CD4-positive, alpha-beta T cell treated with Interleukin-6 at 100 ng/mL for 8 hours (primary cell): Measurements from ENCODE around the gene GOLGA3.
"Not testable (repeated sequence)": the region's sequence is repeated elsewhere in the genome, so short reads cannot be mapped to it uniquely, and the experiment has no call there.

Source experiments
- DNase-seq: peaks from one replicate; pipeline ENCODE4 v3.0.0-alpha.2; 2020; ENCODE audit warnings: mixed read lengths, low spot score

Gene GOLGA3

GRCh38 chr12:132777614-132778013, 51.1 kb downstream of the GOLGA3 start:
- no peak for DNase-seq

GRCh38 chr12:132776816-132777568, 51.7 kb downstream of the GOLGA3 start:
- DNase-seq = no peak

GRCh38 chr12:132776230-132776625, 52.4 kb downstream of the GOLGA3 start:
- not testable (repeated sequence) for DNase-seq

DNA sequence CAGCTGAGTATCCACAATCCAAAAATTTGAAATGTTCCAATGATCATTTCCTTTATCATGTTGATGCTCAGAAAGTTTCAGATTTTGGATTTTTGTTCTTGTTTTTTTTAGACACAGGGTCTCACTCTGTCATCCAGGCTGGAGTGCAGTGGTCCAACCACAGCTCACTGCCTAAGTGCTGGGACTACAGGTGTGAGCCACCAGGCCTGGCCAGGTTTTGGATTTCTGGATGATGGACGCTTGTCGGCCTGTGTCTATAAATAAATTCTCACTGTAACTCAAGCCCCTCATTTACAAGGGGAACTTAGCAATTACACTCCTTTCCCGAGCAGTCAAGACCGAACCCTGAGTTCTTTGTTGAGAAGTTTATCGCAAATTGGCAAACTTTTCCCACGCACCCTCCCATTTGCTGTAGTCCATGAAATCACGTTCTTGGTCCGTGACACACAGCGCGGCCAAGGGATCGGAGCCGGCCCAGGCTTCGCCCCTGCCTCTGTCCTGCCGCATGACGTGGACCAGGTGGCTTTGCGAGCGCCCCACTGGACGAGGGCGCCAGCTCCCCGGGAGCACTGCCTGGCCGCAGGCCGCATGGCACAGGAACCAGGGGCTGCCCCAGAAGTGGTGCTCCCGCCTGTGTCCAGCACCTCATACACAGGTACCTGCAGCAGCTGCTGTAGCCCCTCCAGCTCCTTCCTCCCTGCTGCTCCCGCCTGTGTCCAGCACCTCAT, 53.0 kb downstream of the GOLGA3 start:
- DNase-seq = no peak

- no peak for DNase-seq
These were observed 53.9 kb downstream of the GOLGA3 start for GRCh38 chr12:132774646-132775275.

GRCh38 chr12:132774159-132774558, 54.5 kb downstream of the GOLGA3 start:
- DNase-seq = no peak

DNA sequence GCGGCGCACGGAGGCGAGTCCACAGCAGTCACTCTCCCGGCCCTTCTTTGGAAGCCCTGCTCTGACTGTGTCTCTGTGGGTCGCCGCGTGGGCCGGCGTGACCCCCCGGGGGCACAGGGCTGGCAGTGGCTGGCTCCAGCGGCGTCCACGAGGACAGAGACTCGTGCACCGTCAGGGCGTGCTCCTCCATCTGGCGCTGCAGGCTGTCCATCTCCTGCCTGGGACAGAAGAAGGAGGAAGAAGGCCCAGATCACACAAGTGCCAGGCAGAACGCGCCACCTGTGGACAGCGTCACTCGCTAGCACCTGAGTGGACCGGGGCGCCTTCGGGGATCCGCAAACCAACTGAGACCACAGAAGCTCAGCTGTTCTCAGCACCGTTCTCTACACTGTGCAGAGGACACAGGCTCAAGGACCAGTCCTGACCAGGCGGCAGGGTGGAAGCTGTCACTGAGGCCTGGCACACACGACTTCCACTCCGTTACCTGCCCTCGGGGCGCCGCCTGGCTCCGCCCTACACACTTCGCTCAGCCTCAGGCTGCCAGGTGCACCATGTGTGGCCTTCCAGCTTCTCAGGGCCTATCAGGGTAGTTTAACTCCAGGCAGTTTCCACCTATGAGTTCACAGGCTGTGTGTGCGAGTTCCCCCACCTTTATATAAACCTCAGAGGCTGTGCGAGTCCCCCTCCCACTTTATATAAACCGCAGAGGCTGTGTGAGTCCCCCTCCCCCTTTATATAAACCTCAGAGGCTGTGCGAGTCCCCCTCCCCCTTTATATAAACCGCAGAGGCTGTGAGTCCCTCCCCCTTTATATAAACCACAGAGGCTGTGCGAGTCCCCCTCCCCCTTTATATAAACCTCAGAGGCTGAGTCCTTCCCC, 55.4 kb downstream of the GOLGA3 start:
- peak; percentile 57 for DNase-seq

DNA sequence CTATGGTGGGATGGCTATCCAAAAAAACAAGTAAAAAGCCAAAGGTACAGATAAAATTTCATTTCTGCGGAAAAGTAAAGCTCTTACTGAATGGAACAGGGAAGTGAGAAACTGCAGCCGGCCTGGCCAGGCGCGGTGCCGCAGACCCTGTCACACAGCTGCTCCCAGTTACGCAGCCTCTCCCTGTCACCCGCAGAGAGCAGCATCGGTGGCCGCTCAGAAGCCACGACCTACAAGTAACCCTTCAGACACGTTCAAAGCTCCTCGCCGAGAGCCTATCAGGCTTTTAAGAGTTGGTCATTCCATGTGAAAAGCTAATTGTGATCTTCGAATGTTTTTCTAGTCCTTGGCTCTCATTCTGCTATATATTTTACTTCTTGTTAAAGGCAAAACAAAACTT, 56.1 kb downstream of the GOLGA3 start:
- no peak for DNase-seq

- peak; percentile 71 for DNase-seq
These were observed 57.4 kb downstream of the GOLGA3 start for GRCh38 chr12:132771126-132771838.

DNA sequence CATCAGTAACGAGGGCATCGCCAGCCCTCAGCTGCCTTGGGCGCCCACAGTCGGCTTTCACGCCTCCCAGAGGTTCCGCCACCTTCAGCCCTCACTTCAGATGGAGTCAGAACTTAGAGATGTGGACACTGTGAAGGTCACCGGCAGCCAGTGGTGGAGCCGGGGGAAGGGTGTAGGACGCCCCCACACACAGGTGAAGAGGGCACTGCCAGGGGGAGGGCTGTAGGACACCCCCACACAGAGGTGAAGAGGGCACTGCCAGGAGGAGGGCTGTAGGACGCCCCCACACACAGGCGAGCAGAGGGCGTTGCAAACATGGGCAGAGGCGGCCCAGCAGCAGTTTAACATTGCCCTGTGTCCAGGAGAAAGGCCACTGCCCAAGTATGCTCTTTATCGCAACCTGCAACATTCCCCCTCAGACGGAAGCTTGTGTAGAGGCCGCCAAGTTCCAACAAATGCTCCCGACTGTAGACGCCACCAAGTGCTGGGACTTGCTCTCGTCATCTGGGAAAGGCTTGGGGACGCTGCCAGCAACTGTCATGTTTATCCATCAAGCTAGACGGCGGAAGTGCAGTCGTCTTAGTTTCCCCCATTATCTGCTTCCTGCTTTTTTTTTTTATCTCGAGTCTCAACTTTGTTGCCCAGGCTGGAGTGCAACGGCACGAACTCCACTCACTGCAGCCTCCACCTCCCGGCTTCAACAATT, 62.1 kb downstream of the GOLGA3 start:
- no peak for DNase-seq

DNA sequence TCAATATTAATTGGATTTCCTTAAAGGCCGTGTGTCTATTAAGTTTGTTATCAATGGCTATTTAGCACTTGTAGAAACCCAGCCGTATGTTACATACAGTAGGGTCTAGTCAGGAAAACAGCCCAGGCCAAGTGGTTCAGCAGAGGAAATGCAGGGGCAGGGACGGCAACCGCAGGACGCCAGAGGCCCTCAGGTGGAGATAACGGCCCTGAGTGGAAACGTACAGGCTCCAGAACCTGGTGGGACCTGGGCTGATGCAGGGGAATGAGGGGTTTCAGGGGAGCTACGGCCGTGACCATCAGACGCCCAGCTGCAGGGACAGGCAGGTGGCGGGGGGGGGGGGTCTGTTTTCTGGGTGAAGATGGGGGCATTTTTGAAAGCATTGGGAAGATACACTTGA, 63.3 kb downstream of the GOLGA3 start:
- no peak for DNase-seq

DNA sequence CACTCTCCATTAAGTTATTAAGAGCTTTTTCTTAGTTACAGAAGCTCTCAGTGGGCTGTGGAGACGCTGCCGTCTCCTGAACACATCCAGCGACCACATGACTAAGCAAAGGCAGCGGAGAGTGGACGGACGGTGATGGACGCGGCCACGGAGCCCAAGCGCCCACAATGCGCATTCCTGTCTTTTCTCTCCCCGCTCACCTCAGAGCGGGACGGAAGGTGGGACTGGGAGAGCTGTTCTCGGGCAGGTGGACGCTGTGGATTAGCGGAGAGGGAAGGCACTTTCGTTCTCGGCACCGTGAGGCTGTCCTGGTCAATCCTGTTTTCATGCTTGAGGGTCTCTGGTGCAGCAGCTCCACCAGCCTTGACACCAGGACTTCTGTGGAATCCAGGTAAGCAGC, 64.4 kb downstream of the GOLGA3 start:
- DNase-seq = no peak

- DNase-seq = peak; percentile 86
These were observed 66.6 kb downstream of the GOLGA3 start for GRCh38 chr12:132761921-132762583.

DNA sequence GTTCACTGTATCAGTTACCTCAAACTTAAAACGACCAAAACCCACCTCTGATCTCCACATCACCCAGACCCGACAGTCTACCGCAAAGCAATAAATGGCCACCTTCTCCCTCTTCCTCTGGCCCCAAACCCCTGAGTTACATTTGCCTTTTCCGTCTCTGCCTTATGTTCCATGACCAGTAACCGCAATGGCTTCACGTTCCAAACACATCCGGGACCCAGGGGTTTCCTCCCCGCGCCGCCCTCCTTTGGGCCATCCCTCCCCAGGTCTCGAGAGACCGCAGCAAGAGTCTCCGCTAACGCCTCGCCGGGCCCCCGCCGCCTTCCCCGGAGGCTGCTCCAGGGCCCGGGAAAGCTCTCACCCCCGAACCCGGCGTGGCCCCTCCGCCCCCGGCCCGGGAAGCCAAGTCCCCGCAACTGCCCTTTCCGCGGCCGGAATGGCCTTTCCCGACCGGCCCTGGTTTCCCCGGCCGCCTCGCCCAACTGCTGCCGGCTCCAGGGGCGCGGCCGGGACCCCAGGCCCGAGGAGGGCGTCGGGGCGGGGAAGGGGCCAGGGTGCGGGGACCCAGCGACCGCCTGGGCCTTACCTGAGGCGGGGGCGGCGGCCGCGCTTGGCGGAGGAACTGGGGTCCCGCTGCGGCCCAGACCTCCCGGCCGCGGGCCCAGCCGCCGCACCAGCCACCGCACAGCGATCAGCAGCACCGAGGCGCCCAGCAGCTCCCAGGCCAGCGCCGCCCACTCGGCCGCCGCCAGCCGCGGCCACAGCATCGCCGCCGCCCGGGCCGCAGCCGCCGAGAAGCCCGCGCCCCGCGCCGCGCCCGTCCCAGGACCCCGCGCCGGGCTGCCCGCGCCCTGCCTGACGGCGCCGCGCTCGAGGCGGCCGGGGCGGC, 67.4 kb downstream of the GOLGA3 start, which contains the start of gene ANKLE2:
TSS of gene ANKLE2 (minus strand) at position 801 of the 889 bp plus-strand sequence. CDS start at position 767, 34 bp downstream.
- DNase-seq = peak; percentile 44

- DNase-seq = no peak
These were observed 69.3 kb downstream of the GOLGA3 start for GRCh38 chr12:132759359-132759758.

DNA sequence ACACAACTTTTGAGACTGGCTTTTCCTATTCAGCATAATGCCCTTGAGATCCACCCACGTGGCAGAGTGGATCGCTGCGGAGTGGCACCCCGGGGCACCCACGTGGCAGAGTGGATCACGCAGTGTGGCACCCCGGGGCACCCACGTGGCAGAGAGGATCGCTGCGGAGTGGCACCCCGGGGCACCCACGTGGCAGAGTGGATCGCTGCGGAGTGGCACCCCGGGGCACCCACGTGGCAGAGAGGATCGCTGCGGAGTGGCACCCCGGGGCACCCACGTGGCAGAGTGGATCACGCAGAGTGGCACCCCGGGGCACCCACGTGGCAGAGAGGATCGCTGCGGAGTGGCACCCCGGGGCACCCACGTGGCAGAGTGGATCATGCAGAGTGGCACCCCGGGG, 69.8 kb downstream of the GOLGA3 start:
- DNase-seq = not testable (repeated sequence)

GRCh38 chr12:132754160-132754932, 74.3 kb downstream of the GOLGA3 start:
- no peak for DNase-seq

DNA sequence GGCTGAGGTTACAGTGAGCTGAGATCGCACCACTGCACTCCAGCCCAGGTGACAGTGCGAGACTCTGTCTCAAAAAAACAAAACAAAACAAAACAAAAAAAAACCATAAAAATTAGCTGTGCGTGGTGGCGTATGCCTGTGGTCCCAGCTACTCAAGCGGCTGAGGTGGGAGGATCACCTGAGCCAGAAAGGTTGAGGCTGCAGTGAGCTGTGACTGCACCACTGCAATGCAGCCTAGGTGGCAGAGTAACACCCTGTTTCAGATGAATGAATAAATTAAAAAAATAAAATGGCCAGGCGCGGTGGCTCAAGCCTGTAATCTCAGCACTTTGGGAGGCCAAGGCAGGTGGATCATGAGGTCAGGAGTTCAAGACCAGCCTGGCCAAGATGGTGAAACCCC, 75.0 kb downstream of the GOLGA3 start:
- DNase-seq = not testable (repeated sequence)
